HepG2 (cell line): Measurements from ENCODE around the gene MTA1. TPM values are rescaled to one million over a fixed set of nuclear protein-coding genes. Genes with fewer than 3 reads are reported as not detected.

Experiments used
- CC2D1A ChIP-seq: sonication (generic); formaldehyde crosslinking; IDR thresholded peaks from 2 replicates; pipeline ENCODE4 v1.8.1; 2023; ENCODE audit warnings: mild to moderate bottlenecking, missing genetic modification reagents
- HOXA9 ChIP-seq: sonication (generic); formaldehyde crosslinking; IDR thresholded peaks from 2 replicates; pipeline ENCODE4 v1.8.1; 2022; ENCODE audit warnings: missing genetic modification reagents, mild to moderate bottlenecking, moderate library complexity, borderline replicate concordance
- MAFG ChIP-seq: sonication (generic); formaldehyde crosslinking; IDR thresholded peaks from 2 replicates; pipeline ENCODE4 v1.5.1; 2020; ENCODE audit warnings: mild to moderate bottlenecking, missing genetic modification reagents
- PHF8 ChIP-seq: sonication (generic); formaldehyde crosslinking; IDR thresholded peaks from 2 replicates; pipeline ENCODE4 v1.5.0; 2020; ENCODE audit warnings: missing genetic modification reagents
- ZC3H13 ChIP-seq: sonication (generic); formaldehyde crosslinking; IDR thresholded peaks from 2 replicates; pipeline ENCODE4 v1.8.1; 2023; ENCODE audit warnings: mild to moderate bottlenecking, missing genetic modification reagents, moderate library complexity
- ZFX ChIP-seq: sonication (generic); formaldehyde crosslinking; IDR thresholded peaks from 2 replicates; pipeline ENCODE4 v1.4.0; 2020; ENCODE audit warnings: mild to moderate bottlenecking, low read depth, missing genetic modification reagents, moderate library complexity
- ZMYM2 ChIP-seq: sonication (generic); formaldehyde crosslinking; IDR thresholded peaks from 2 replicates; pipeline ENCODE4 v1.8.0; 2022; ENCODE audit warnings: mild to moderate bottlenecking, missing genetic modification reagents
- ZNF33A ChIP-seq: sonication (generic); formaldehyde crosslinking; IDR thresholded peaks from 2 replicates; pipeline ENCODE4 v1.5.1; 2020; ENCODE audit warnings: missing genetic modification reagents, mild to moderate bottlenecking, moderate library complexity, borderline replicate concordance
- ZNF552 ChIP-seq: sonication (generic); formaldehyde crosslinking; IDR thresholded peaks from 2 replicates; pipeline ENCODE4 v1.9.0; 2022; ENCODE audit warnings: missing genetic modification reagents, mild to moderate bottlenecking, borderline replicate concordance
- ZNF615 ChIP-seq: sonication (generic); formaldehyde crosslinking; IDR thresholded peaks from 2 replicates; pipeline ENCODE4 v1.5.0; 2020; ENCODE audit warnings: mild to moderate bottlenecking, missing genetic modification reagents, borderline replicate concordance
- polyA plus RNA-seq, 8 experiments: library from polyadenylated mRNA; depleted of rRNA in 3 of 8; stranded (reverse) in 7 of 8; unstranded in 1 of 8; fragments of >200 nt; fragmentation: Illumina TruSeq in 4 of 8; extraction: Trizol in 4 of 8; gene quantifications; 2 replicates each; pipeline versions ENCODE4 v1.2.1 to v1.2.3, GENCODE V29; 2011 to 2016; ENCODE audit warnings: low read depth in 4 of 8, missing spikeins in 1 of 8, mixed read lengths in 1 of 8; ENCODE audit not compliant: insufficient read depth in 1 of 8
- total RNA-seq, 5 experiments: library from RNA; depleted of rRNA; stranded (reverse); fragments of >200 nt; fragmentation: Illumina TruSeq; extraction: Trizol; gene quantifications; 2 replicates each; pipeline ENCODE4 v1.2.3, GENCODE V29; 2016; ENCODE audit warnings: low read depth in 1 of 5
- TF ChIP-seq, protein P1 (sequence below): sonication (generic); formaldehyde crosslinking; IDR thresholded peaks from 2 replicates; pipeline ENCODE4 v1.4.0; 2020; ENCODE audit warnings: missing genetic modification reagents
- TF ChIP-seq, protein P2 (sequence below): sonication (generic); formaldehyde crosslinking; IDR thresholded peaks from 2 replicates; pipeline ENCODE4 v1.4.0; 2020; ENCODE audit warnings: missing genetic modification reagents, borderline replicate concordance
- TF ChIP-seq, protein P3 (sequence below): sonication (generic); formaldehyde crosslinking; IDR thresholded peaks from 2 replicates; pipeline ENCODE4 v1.4.0; 2020; ENCODE audit warnings: missing genetic modification reagents, borderline replicate concordance
- TF ChIP-seq, protein P4 (sequence below): sonication (generic); formaldehyde crosslinking; IDR thresholded peaks from 2 replicates; pipeline ENCODE4 v1.4.0; 2020; ENCODE audit warnings: missing genetic modification reagents
- TF ChIP-seq, protein P5 (sequence below): sonication (generic); formaldehyde crosslinking; IDR thresholded peaks from 2 replicates; pipeline ENCODE4 v1.8.1; 2023; ENCODE audit warnings: mild to moderate bottlenecking, missing genetic modification reagents
- TF ChIP-seq, protein P6 (sequence below): sonication (generic); formaldehyde crosslinking; IDR thresholded peaks from 2 replicates; pipeline ENCODE4 v1.8.0; 2022; ENCODE audit warnings: mild to moderate bottlenecking, missing genetic modification reagents, moderate library complexity
- TF ChIP-seq, protein P7 (sequence below): sonication (generic); formaldehyde crosslinking; IDR thresholded peaks from 2 replicates; pipeline ENCODE4 v1.4.0; 2020; ENCODE audit warnings: mild to moderate bottlenecking, missing genetic modification reagents

Gene MTA1
- total and polyA plus RNA-seq, 2 of the 13 experiments (the other 11 are each of a cell fraction or from before 2014, with no cell fraction given) = 35.2 to 85.8 TPM

DNA sequence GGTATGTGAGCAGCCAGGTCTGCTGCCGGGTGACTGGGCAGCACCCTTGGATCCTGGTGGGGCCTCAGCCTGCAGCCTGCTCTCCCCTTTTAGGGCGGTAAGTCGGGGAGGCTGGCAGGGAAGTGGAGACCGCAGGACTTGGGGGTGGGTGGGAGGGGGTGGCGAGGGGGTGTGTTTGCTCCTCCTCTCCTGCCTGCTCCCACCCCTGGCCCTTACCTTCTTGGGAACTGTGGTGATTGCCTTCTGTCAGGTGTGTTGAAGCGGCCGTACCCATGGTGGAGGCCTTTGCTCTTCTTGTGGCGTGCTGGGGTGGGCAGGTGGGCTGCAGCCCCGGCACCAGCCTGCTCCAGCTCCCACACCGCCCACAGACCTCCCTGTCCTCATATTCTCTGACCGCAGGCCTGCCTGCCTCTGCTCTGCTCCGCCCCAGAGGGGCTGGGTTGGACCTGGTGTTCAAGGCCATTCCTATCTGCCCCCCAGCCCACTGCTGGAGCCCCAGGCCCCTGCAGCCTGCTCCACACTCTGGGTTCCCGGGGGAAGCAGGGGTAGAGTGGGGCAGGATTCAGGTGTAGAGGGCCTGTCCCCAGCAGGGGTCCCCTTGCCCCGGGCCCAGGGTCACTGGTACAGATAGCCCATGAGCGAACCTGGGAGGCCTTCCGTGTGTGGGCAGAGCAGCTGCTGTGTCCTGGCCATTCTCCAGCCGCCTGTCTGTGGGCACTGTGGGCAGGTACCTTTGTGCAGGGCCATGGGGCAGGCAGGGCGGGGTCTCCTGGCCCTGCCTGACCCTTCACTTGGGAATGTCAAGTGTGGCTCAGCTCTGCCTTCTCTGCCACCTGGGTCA is 76.6 kb downstream of the MTA1 start (continued):
- TF ChIP-seq ZFX (CRISPR knock-in tag) (peak; percentile 86), ZMYM2 (CRISPR knock-in tag) (0 out of 2 replicates have a peak, but pooled peaks have one; percentile 72), ZNF33A (CRISPR knock-in tag) (no peak), CC2D1A (CRISPR knock-in tag) (no peak), PHF8 (CRISPR knock-in tag) (peak; percentile 65), ZNF615 (CRISPR knock-in tag) (no peak), ZNF552 (peak; percentile 26; the same call in 1 of the 2 replicates), HOXA9 (no peak), MAFG (CRISPR knock-in tag) (no peak), ZC3H13 (CRISPR knock-in tag) (no peak)
- TF ChIP-seq, protein P1, sequence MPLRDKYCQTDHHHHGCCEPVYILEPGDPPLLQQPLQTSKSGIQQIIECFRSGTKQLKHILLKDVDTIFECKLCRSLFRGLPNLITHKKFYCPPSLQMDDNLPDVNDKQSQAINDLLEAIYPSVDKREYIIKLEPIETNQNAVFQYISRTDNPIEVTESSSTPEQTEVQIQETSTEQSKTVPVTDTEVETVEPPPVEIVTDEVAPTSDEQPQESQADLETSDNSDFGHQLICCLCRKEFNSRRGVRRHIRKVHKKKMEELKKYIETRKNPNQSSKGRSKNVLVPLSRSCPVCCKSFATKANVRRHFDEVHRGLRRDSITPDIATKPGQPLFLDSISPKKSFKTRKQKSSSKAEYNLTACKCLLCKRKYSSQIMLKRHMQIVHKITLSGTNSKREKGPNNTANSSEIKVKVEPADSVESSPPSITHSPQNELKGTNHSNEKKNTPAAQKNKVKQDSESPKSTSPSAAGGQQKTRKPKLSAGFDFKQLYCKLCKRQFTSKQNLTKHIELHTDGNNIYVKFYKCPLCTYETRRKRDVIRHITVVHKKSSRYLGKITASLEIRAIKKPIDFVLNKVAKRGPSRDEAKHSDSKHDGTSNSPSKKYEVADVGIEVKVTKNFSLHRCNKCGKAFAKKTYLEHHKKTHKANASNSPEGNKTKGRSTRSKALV = no peak; the same call in 1 of the 2 replicates
- TF ChIP-seq, protein P2, sequence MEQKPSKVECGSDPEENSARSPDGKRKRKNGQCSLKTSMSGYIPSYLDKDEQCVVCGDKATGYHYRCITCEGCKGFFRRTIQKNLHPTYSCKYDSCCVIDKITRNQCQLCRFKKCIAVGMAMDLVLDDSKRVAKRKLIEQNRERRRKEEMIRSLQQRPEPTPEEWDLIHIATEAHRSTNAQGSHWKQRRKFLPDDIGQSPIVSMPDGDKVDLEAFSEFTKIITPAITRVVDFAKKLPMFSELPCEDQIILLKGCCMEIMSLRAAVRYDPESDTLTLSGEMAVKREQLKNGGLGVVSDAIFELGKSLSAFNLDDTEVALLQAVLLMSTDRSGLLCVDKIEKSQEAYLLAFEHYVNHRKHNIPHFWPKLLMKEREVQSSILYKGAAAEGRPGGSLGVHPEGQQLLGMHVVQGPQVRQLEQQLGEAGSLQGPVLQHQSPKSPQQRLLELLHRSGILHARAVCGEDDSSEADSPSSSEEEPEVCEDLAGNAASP (CRISPR knock-in tag) = peak; percentile 89
- TF ChIP-seq, protein P3, sequence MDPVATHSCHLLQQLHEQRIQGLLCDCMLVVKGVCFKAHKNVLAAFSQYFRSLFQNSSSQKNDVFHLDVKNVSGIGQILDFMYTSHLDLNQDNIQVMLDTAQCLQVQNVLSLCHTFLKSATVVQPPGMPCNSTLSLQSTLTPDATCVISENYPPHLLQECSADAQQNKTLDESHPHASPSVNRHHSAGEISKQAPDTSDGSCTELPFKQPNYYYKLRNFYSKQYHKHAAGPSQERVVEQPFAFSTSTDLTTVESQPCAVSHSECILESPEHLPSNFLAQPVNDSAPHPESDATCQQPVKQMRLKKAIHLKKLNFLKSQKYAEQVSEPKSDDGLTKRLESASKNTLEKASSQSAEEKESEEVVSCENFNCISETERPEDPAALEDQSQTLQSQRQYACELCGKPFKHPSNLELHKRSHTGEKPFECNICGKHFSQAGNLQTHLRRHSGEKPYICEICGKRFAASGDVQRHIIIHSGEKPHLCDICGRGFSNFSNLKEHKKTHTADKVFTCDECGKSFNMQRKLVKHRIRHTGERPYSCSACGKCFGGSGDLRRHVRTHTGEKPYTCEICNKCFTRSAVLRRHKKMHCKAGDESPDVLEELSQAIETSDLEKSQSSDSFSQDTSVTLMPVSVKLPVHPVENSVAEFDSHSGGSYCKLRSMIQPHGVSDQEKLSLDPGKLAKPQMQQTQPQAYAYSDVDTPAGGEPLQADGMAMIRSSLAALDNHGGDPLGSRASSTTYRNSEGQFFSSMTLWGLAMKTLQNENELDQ (CRISPR knock-in tag) = no peak
- TF ChIP-seq, protein P4, sequence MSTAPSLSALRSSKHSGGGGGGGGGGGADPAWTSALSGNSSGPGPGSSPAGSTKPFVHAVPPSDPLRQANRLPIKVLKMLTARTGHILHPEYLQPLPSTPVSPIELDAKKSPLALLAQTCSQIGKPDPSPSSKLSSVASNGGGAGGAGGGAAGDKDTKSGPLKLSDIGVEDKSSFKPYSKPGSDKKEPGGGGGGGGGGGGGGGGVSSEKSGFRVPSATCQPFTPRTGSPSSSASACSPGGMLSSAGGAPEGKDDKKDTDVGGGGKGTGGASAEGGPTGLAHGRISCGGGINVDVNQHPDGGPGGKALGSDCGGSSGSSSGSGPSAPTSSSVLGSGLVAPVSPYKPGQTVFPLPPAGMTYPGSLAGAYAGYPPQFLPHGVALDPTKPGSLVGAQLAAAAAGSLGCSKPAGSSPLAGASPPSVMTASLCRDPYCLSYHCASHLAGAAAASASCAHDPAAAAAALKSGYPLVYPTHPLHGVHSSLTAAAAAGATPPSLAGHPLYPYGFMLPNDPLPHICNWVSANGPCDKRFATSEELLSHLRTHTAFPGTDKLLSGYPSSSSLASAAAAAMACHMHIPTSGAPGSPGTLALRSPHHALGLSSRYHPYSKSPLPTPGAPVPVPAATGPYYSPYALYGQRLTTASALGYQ (CRISPR knock-in tag) = 0 out of 2 replicates have a peak, but pooled peaks have one; percentile 18
- TF ChIP-seq, protein P5, sequence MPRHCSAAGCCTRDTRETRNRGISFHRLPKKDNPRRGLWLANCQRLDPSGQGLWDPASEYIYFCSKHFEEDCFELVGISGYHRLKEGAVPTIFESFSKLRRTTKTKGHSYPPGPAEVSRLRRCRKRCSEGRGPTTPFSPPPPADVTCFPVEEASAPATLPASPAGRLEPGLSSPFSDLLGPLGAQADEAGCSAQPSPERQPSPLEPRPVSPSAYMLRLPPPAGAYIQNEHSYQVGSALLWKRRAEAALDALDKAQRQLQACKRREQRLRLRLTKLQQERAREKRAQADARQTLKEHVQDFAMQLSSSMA = peak; percentile 41; the same call in 1 of the 2 replicates
- TF ChIP-seq, protein P6, sequence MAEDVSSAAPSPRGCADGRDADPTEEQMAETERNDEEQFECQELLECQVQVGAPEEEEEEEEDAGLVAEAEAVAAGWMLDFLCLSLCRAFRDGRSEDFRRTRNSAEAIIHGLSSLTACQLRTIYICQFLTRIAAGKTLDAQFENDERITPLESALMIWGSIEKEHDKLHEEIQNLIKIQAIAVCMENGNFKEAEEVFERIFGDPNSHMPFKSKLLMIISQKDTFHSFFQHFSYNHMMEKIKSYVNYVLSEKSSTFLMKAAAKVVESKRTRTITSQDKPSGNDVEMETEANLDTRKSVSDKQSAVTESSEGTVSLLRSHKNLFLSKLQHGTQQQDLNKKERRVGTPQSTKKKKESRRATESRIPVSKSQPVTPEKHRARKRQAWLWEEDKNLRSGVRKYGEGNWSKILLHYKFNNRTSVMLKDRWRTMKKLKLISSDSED (CRISPR knock-in tag) = no peak
- TF ChIP-seq, protein P7, sequence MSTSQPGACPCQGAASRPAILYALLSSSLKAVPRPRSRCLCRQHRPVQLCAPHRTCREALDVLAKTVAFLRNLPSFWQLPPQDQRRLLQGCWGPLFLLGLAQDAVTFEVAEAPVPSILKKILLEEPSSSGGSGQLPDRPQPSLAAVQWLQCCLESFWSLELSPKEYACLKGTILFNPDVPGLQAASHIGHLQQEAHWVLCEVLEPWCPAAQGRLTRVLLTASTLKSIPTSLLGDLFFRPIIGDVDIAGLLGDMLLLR (CRISPR knock-in tag) = peak; percentile 84
